ENCODE measurements around the gene ERP27. TPM values are rescaled to one million over a fixed set of nuclear protein-coding genes. Genes with fewer than 3 reads are reported as not detected.

The ERP27 gene
- polyA plus RNA-seq, 1 donor (not counting 4 experiments of a cell fraction or from before 2014, with no cell fraction given): 0.18 TPM

- no peak for FAIRE-seq
- no peak for DNase-seq (ENCODE audit: low read depth, low spot score)
- H3K4me2 ChIP-seq (ENCODE audit: control insufficient read depth, extremely low read depth, insufficient read depth, low read depth, low read length): no peak overlapping the region
- no peak overlapping the region for H3K9ac ChIP-seq (ENCODE audit: control insufficient read depth, extremely low read depth, insufficient read depth, low read length)
- H2AFZ ChIP-seq (ENCODE audit: control insufficient read depth, low read length): no peak overlapping the region
- no peaks in the 10 kb centered on the region for H3K9me1 ChIP-seq (ENCODE audit: control insufficient read depth, extremely low read depth, insufficient read depth, low read length)
- no peaks in the 10 kb centered on the region for H3K79me2 ChIP-seq (ENCODE audit: control insufficient read depth, insufficient read depth, low read length)
- no peak for TF ChIP-seq EZH2 (IDR thresholded peaks at IDR 0.05; ENCODE audit: low read length)
- no peak for TF ChIP-seq CTCF (optimal IDR thresholded peaks at IDR 0.05 in 1 of 3, IDR thresholded peaks at IDR 0.05 in 1 of 3, conservative IDR thresholded peaks at IDR 0.05 in 1 of 3; ENCODE audit: extremely low read depth in 1 of 3, insufficient read depth in 2 of 3, low read length in 3 of 3)
- H3K27me3 ChIP-seq (ENCODE audit: control insufficient read depth, extremely low read depth, insufficient read depth, low read length): no peaks in the 10 kb centered on the region
- H3K9me3 ChIP-seq (ENCODE audit: control insufficient read depth, low read depth, low read length): no peaks in the 10 kb centered on the region
- dilution Hi-C loops (cut with MboI; ENCODE audit: extremely low pct_ligation_motif_present, low sequenced_read_pairs): no loop called here
- peaks cover 3% of the 10 kb centered on the region for H3K4me1 ChIP-seq (ENCODE audit: control insufficient read depth, extremely low read depth, insufficient read depth, low read length)
- peaks cover 3 to 5% of the 10 kb centered on the region in 2 experiments for H3K36me3 ChIP-seq (ENCODE audit: control insufficient read depth in 2 of 2, extremely low read depth in 1 of 2, insufficient read depth in 2 of 2, low read length in 2 of 2)
- H3K4me3 ChIP-seq (ENCODE audit: control insufficient read depth in 2 of 3, extremely low read depth in 1 of 3, insufficient read depth in 2 of 3, low read depth in 1 of 3, low read length in 3 of 3): no peak overlapping the region
- no peak overlapping the region for H3K27ac ChIP-seq (ENCODE audit: control insufficient read depth, insufficient read depth, low read length)
- no peaks in the 10 kb centered on the region for H4K20me1 ChIP-seq (ENCODE audit: control insufficient read depth, extremely low read depth, insufficient read depth, low read length)
Measured at GRCh38 chr12:14942196-14942931, 4.0 kb upstream of the ERP27 start.

- H3K36me3 ChIP-seq (ENCODE audit: control insufficient read depth in 2 of 2, extremely low read depth in 1 of 2, insufficient read depth in 2 of 2, low read length in 2 of 2): peaks cover 3 to 5% of the 10 kb centered on the region in 2 experiments
- no peak overlapping the region for H3K4me3 ChIP-seq (ENCODE audit: control insufficient read depth in 2 of 3, extremely low read depth in 1 of 3, insufficient read depth in 2 of 3, low read depth in 1 of 3, low read length in 3 of 3)
- H3K9me1 ChIP-seq (ENCODE audit: control insufficient read depth, extremely low read depth, insufficient read depth, low read length): no peaks in the 10 kb centered on the region
- DNase-seq (ENCODE audit: low read depth, low spot score) (no peak), FAIRE-seq (no peak)
- TF ChIP-seq CTCF (optimal IDR thresholded peaks at IDR 0.05 in 1 of 3, IDR thresholded peaks at IDR 0.05 in 1 of 3, conservative IDR thresholded peaks at IDR 0.05 in 1 of 3; ENCODE audit: extremely low read depth in 1 of 3, insufficient read depth in 2 of 3, low read length in 3 of 3) (no peak), EZH2 (IDR thresholded peaks at IDR 0.05; ENCODE audit: low read length) (no peak)
- H3K4me1 ChIP-seq (ENCODE audit: control insufficient read depth, extremely low read depth, insufficient read depth, low read length): peaks cover 3% of the 10 kb centered on the region
- H3K9me3 ChIP-seq (ENCODE audit: control insufficient read depth, low read depth, low read length): no peaks in the 10 kb centered on the region
- H2AFZ ChIP-seq (ENCODE audit: control insufficient read depth, low read length): no peak overlapping the region
- H3K27ac ChIP-seq (ENCODE audit: control insufficient read depth, insufficient read depth, low read length): no peak overlapping the region
- no peaks in the 10 kb centered on the region for H4K20me1 ChIP-seq (ENCODE audit: control insufficient read depth, extremely low read depth, insufficient read depth, low read length)
- H3K79me2 ChIP-seq (ENCODE audit: control insufficient read depth, insufficient read depth, low read length): no peaks in the 10 kb centered on the region
- dilution Hi-C loops (cut with MboI; ENCODE audit: extremely low pct_ligation_motif_present, low sequenced_read_pairs): no loop called here
- no peak overlapping the region for H3K9ac ChIP-seq (ENCODE audit: control insufficient read depth, extremely low read depth, insufficient read depth, low read length)
- H3K4me2 ChIP-seq (ENCODE audit: control insufficient read depth, extremely low read depth, insufficient read depth, low read depth, low read length): no peak overlapping the region
- H3K27me3 ChIP-seq (ENCODE audit: control insufficient read depth, extremely low read depth, insufficient read depth, low read length): no peaks in the 10 kb centered on the region
Measured at GRCh38 chr12:14941369-14941768, 3.0 kb upstream of the ERP27 start.

Data from keratinocyte (primary cell).